Upper lobe of right lung (tissue), 1 donor: ENCODE results near the gene KRTAP9-1. TPM values are rescaled to one million over a fixed set of nuclear protein-coding genes. Genes with fewer than 3 reads are reported as not detected.

Experiments used
- ATAC-seq: fragments of 200-7000 bp; cut with Tn5 transposase; one replicate; pipeline ENCODE4 v1.9.1; 2020; ENCODE audit warnings: mild to moderate bottlenecking, moderate library complexity
- DNase-seq: peaks from one replicate; pipeline ENCODE4 v3.0.0-alpha.2; 2020
- H3K27ac ChIP-seq: fragments of 200-600 bp; one replicate; pipeline ENCODE4 v1.8.0; 2022
- H3K27me3 ChIP-seq: fragments of 200-600 bp; one replicate; pipeline ENCODE4 v1.8.0; 2022; ENCODE audit warnings: mild to moderate bottlenecking
- H3K36me3 ChIP-seq: fragments of 200-600 bp; one replicate; pipeline ENCODE4 v1.8.0; 2022
- H3K4me1 ChIP-seq: fragments of 200-600 bp; one replicate; pipeline ENCODE4 v1.8.0; 2022
- H3K4me3 ChIP-seq: fragments of 200-600 bp; one replicate; pipeline ENCODE4 v1.8.0; 2022; ENCODE audit warnings: mild to moderate bottlenecking
- H3K9me3 ChIP-seq: fragments of 200-600 bp; one replicate; pipeline ENCODE4 v1.8.0; 2022
- CTCF ChIP-seq: fragments of 200-600 bp; IDR thresholded peaks from one replicate; pipeline ENCODE4 v1.8.0; 2022; ENCODE audit warnings: antibody characterized with exemption
- intact Hi-C: fragments of 100-400 bp; cut with DNase I; formaldehyde crosslinking; loops from one replicate; pipeline ENCODE4 v1.11.0; 2022
- total RNA-seq: library from RNA; stranded (reverse); fragmentation: NEBNext Ultra II Directional; extraction: Animal tissue kit (Norgen Biotek cat#: 25700); gene quantifications from one replicate; pipeline ENCODE4 v1.2.1, GENCODE V29; 2021
- donor health status: DM: no; HTN: yes; CAD: no; lungs with severe emphysema.

KRTAP9-1 gene
- total RNA-seq, 1 donor from 2014 or later, result not detected

- H3K4me1 ChIP-seq, result no peaks in the 10 kb centered on the region
- H3K27ac ChIP-seq, result no peak overlapping the region
- no peak for ATAC-seq
- H3K4me3 ChIP-seq, result no peak overlapping the region
- peaks cover 19% of the 10 kb centered on the region for H3K27me3 ChIP-seq
- no peak for DNase-seq
- no peak for TF ChIP-seq CTCF
- no peaks in the 10 kb centered on the region for H3K9me3 ChIP-seq
- intact Hi-C loops, result no loop called here
- no peaks in the 10 kb centered on the region for H3K36me3 ChIP-seq
These were observed 2.8 kb upstream of the KRTAP9-1 start for GRCh38 chr17:41186872-41187271.

- no peak for TF ChIP-seq CTCF
- H3K4me1 ChIP-seq, result no peaks in the 10 kb centered on the region
- H3K27me3 ChIP-seq, result peaks cover 19% of the 10 kb centered on the region
- H3K36me3 ChIP-seq, result no peaks in the 10 kb centered on the region
- no peak overlapping the region for H3K27ac ChIP-seq
- no peak for ATAC-seq
- H3K4me3 ChIP-seq, result no peak overlapping the region
- intact Hi-C loops, result no loop called here
- H3K9me3 ChIP-seq, result no peaks in the 10 kb centered on the region
- no peak for DNase-seq
These were observed 641 bp downstream of the KRTAP9-1 start for GRCh38 chr17:41190328-41190727.

- no peak for DNase-seq
- Histone ChIP-seq H3K4me1 (no peaks in the 10 kb centered on the region), H3K27ac (no peak overlapping the region), H3K36me3 (no peaks in the 10 kb centered on the region), H3K9me3 (no peaks in the 10 kb centered on the region), H3K27me3 (peaks cover 4% of the 10 kb centered on the region), H3K4me3 (no peak overlapping the region)
- intact Hi-C loops, result no loop called here
- ATAC-seq, result no peak
- TF ChIP-seq CTCF, result no peak
These were observed 6.4 kb downstream of the KRTAP9-1 start for GRCh38 chr17:41196068-41196467.

- no peaks in the 10 kb centered on the region for H3K4me1 ChIP-seq
- no peak overlapping the region for H3K4me3 ChIP-seq
- H3K27ac ChIP-seq, result no peak overlapping the region
- no peaks in the 10 kb centered on the region for H3K27me3 ChIP-seq
- intact Hi-C loops, result no loop called here
- ATAC-seq, result no peak
- no peak for DNase-seq
- H3K36me3 ChIP-seq, result no peaks in the 10 kb centered on the region
- no peaks in the 10 kb centered on the region for H3K9me3 ChIP-seq
- no peak for TF ChIP-seq CTCF
These were observed 9.9 kb downstream of the KRTAP9-1 start for GRCh38 chr17:41199421-41200078.

- no peaks in the 10 kb centered on the region for H3K4me1 ChIP-seq
- no peak for DNase-seq
- H3K9me3 ChIP-seq, result no peaks in the 10 kb centered on the region
- peaks cover 5% of the 10 kb centered on the region for H3K27me3 ChIP-seq
- H3K36me3 ChIP-seq, result no peaks in the 10 kb centered on the region
- H3K27ac ChIP-seq, result no peak overlapping the region
- intact Hi-C loops, result no loop called here
- no peak for ATAC-seq
- H3K4me3 ChIP-seq, result no peak overlapping the region
- no peak for TF ChIP-seq CTCF
These were observed 22.3 kb downstream of the KRTAP9-1 start for GRCh38 chr17:41211845-41212466.
